ENCODE results near the gene PFKL. TPM values are rescaled to one million over a fixed set of nuclear protein-coding genes. Genes with fewer than 3 reads are reported as not detected.

The PFKL gene
- total RNA-seq, 1 experiment from 2014 or later = 150 TPM

DNA sequence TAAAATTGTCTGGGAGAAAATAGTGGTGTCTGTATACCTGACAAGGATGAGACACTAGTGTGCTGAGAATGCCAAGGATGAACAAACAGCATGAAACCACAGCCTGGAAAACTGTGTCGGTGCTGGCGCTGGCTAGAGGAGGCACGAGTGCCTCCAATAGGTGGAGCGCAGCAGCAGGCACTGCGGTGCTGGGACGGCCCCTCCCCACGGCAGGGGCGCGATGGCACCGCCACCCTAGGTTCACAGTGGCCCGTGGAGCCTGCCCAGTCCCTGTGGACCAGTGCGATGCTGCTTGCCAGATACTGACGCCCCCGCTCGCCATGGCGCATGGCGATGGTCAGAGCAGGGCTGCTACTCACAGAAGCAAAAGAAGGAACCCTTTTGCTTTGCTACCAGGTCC, 32.5 kb downstream of the PFKL start:
- POLR2A ChIA-PET = no interaction called here
- Histone ChIP-seq H2AFZ (ENCODE audit: low read depth, low read length, poor library complexity, severe bottlenecking) (no peak overlapping the region), H3K27ac (ENCODE audit: low read depth, low read length) (no peak overlapping the region), H3K9ac (ENCODE audit: low read length) (no peak overlapping the region), H3K9me3 (ENCODE audit: control insufficient read depth in 1 of 2, insufficient read depth in 1 of 2, low read depth in 1 of 2, low read length in 2 of 2) (no peaks in the 10 kb centered on the region), H3K27me3 (ENCODE audit: insufficient read depth, low read length) (no peaks in the 10 kb centered on the region), H3K4me2 (ENCODE audit: low read length) (no peak overlapping the region), H4K20me1 (ENCODE audit: insufficient read depth) (no peaks in the 10 kb centered on the region), H3K79me2 (ENCODE audit: insufficient read depth, low read length) (no peaks in the 10 kb centered on the region), H3K9me2 (ENCODE audit: insufficient read depth) (no peaks in the 10 kb centered on the region), H3K36me3 (ENCODE audit: control insufficient read depth in 1 of 2, insufficient read depth in 2 of 2, low read length in 2 of 2) (no peaks in the 10 kb centered on the region), H3K4me3 (replicated peaks in 1 of 2; ENCODE audit: low read depth in 1 of 2, low read length in 2 of 2) (no peak overlapping the region), H3K4me1 (ENCODE audit: control insufficient read depth in 1 of 2, insufficient read depth in 2 of 2, low read length in 2 of 2) (no peaks in the 10 kb centered on the region)
- RAD21 ChIA-PET (ENCODE audit: low non-redundant PET in 1 of 2, low total read pairs in 2 of 2, uncharacterized antibody in 2 of 2, unreplicated experiment in 2 of 2) = interaction anchor here in 1 of 2 experiments (0.6 kb wide), 1 partner anchor 8 kb away, joined by 3 read pairs; no protein-coding TSS in a partner anchor
- CTCF ChIA-PET = no interaction called here
- ATAC-seq = no peak
- intact Hi-C loops (cut with micrococcal nuclease) = no loop called here
- BruUV-seq (replicated peaks) = no TSS peak
- DNase-seq (ENCODE audit: low read depth, low spot score) = no peak
- TF ChIP-seq TCF7L2 (IDR thresholded peaks at IDR 0.05; ENCODE audit: borderline replicate concordance, extremely low read depth, insufficient read depth, insufficient read length) (no peak), POLR2A (IDR thresholded peaks at IDR 0.05; ENCODE audit: borderline replicate concordance, extremely low read depth, insufficient read depth, insufficient read length) (no peak), EZH2 (IDR thresholded peaks at IDR 0.05) (no peak), EGR1 (IDR thresholded peaks at IDR 0.05; ENCODE audit: low read depth) (no peak), POLR2AphosphoS5 (IDR thresholded peaks at IDR 0.05; ENCODE audit: low read depth, low read length) (no peak), ZNF274 (IDR thresholded peaks at IDR 0.05; ENCODE audit: low read depth, low read length) (no peak), ELF1 (IDR thresholded peaks at IDR 0.05; ENCODE audit: borderline replicate concordance, low read depth) (no peak), YY1 (IDR thresholded peaks at IDR 0.05; ENCODE audit: extremely low read depth, insufficient replicate concordance, low read depth, low read length) (no peak), SRF (IDR thresholded peaks at IDR 0.05; ENCODE audit: low read depth) (no peak)
- TF ChIP-seq, protein P1, sequence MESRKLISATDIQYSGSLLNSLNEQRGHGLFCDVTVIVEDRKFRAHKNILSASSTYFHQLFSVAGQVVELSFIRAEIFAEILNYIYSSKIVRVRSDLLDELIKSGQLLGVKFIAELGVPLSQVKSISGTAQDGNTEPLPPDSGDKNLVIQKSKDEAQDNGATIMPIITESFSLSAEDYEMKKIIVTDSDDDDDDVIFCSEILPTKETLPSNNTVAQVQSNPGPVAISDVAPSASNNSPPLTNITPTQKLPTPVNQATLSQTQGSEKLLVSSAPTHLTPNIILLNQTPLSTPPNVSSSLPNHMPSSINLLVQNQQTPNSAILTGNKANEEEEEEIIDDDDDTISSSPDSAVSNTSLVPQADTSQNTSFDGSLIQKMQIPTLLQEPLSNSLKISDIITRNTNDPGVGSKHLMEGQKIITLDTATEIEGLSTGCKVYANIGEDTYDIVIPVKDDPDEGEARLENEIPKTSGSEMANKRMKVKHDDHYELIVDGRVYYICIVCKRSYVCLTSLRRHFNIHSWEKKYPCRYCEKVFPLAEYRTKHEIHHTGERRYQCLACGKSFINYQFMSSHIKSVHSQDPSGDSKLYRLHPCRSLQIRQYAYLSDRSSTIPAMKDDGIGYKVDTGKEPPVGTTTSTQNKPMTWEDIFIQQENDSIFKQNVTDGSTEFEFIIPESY (IDR thresholded peaks at IDR 0.05; ENCODE audit: extremely low read depth, insufficient replicate concordance, low read length) = no peak
- TF ChIP-seq, protein P2, sequence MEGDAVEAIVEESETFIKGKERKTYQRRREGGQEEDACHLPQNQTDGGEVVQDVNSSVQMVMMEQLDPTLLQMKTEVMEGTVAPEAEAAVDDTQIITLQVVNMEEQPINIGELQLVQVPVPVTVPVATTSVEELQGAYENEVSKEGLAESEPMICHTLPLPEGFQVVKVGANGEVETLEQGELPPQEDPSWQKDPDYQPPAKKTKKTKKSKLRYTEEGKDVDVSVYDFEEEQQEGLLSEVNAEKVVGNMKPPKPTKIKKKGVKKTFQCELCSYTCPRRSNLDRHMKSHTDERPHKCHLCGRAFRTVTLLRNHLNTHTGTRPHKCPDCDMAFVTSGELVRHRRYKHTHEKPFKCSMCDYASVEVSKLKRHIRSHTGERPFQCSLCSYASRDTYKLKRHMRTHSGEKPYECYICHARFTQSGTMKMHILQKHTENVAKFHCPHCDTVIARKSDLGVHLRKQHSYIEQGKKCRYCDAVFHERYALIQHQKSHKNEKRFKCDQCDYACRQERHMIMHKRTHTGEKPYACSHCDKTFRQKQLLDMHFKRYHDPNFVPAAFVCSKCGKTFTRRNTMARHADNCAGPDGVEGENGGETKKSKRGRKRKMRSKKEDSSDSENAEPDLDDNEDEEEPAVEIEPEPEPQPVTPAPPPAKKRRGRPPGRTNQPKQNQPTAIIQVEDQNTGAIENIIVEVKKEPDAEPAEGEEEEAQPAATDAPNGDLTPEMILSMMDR (IDR thresholded peaks at IDR 0.05 in 2 of 3, conservative IDR thresholded peaks at IDR 0.05 in 1 of 3; ENCODE audit: borderline replicate concordance in 1 of 3, insufficient read depth in 1 of 3, low read depth in 2 of 3, low read length in 2 of 3) = no peak

All from HCT116 (cell line).